Prostate gland (tissue), 2 donors: ENCODE measurements around the gene ZNF586.

Experiments used
- POLR2A ChIP-seq: fragments of 450-650 bp; IDR thresholded peaks from one replicate; pipeline ENCODE4 v1.6.1; 2016; ENCODE audit warnings: antibody characterized with exemption, mild to moderate bottlenecking
- POLR2AphosphoS5 ChIP-seq: sonication (generic); formaldehyde crosslinking; IDR thresholded peaks from one replicate; pipeline ENCODE4 v1.6.1; 2017; ENCODE audit warnings: antibody characterized with exemption
- TF ChIP-seq, protein P1 (sequence below), 4 experiments: fragments of 200-600 bp in 2 of 4; fragments of 450-650 bp in 2 of 4; sonication (generic) in 2 of 4; IDR thresholded peaks; 1 replicate in 3 of 4; 2 replicates in 1 of 4; pipeline ENCODE4 v1.5.1; 2016 to 2019; ENCODE audit warnings: antibody characterized with exemption in 4 of 4, mild to moderate bottlenecking in 2 of 4, moderate library complexity in 2 of 4

DNA sequence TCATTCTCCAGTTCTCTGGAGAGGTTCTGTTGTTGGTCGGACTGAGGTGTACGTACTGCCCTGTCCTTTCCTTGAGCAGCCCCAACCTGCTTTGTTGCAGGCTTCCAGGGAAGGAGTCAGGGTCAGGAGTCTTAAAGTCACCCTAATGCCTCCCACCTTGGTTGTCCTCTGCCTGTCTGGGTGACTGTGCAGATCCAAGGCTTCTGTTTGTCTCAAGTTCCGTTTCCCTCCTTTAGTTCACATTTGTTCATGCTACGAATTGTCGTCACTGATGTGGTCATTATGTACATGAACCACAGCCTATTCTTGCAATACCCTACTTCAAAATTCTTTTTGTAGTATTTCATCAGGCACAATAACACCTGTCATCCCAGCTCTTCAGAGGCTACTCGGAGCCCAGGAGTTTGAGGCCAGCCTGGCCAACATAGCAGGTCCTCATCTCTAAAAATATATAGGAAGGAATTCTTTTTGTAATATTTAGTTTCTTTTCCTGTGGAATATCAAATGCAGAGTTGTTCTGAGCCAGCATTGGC lies 7.4 kb downstream of the ZNF586 start:
- TF ChIP-seq, protein P1, sequence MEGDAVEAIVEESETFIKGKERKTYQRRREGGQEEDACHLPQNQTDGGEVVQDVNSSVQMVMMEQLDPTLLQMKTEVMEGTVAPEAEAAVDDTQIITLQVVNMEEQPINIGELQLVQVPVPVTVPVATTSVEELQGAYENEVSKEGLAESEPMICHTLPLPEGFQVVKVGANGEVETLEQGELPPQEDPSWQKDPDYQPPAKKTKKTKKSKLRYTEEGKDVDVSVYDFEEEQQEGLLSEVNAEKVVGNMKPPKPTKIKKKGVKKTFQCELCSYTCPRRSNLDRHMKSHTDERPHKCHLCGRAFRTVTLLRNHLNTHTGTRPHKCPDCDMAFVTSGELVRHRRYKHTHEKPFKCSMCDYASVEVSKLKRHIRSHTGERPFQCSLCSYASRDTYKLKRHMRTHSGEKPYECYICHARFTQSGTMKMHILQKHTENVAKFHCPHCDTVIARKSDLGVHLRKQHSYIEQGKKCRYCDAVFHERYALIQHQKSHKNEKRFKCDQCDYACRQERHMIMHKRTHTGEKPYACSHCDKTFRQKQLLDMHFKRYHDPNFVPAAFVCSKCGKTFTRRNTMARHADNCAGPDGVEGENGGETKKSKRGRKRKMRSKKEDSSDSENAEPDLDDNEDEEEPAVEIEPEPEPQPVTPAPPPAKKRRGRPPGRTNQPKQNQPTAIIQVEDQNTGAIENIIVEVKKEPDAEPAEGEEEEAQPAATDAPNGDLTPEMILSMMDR (IDR thresholded peaks at IDR 0.05): no peak
- no peak for TF ChIP-seq POLR2A
- no peak for TF ChIP-seq POLR2AphosphoS5
